GM12872 (cell line): ENCODE data around the gene LSM10.

ENCODE experiments used
- TF ChIP-seq, protein P1 (sequence below): IDR thresholded peaks from 3 replicates; pipeline ENCODE4 v1.5.1; 2011; ENCODE audit warnings: low read depth, mild to moderate bottlenecking, low read length, moderate library complexity; ENCODE audit not compliant: insufficient read depth

LSM10 gene

DNA sequence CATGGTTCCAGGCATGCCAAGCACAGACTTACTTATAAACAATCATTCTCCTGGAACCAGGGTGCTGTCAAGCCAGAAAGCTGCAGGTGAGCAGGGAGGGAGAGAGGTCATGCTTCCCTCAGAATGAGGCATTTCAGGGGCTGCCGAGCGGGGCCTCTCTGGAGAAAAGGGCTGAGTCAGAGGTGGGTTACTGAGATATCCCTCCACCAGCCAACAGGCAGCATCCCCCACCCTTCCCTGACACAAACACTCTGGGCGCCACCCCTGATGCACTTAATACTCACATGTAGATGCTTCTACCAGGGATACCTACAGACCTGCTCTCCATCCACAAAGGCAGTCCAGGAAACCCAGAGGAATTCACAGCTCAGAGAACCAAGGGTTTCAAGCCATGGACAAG, 25.1 kb downstream of the LSM10 start:
- TF ChIP-seq, protein P1, sequence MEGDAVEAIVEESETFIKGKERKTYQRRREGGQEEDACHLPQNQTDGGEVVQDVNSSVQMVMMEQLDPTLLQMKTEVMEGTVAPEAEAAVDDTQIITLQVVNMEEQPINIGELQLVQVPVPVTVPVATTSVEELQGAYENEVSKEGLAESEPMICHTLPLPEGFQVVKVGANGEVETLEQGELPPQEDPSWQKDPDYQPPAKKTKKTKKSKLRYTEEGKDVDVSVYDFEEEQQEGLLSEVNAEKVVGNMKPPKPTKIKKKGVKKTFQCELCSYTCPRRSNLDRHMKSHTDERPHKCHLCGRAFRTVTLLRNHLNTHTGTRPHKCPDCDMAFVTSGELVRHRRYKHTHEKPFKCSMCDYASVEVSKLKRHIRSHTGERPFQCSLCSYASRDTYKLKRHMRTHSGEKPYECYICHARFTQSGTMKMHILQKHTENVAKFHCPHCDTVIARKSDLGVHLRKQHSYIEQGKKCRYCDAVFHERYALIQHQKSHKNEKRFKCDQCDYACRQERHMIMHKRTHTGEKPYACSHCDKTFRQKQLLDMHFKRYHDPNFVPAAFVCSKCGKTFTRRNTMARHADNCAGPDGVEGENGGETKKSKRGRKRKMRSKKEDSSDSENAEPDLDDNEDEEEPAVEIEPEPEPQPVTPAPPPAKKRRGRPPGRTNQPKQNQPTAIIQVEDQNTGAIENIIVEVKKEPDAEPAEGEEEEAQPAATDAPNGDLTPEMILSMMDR = no peak

DNA sequence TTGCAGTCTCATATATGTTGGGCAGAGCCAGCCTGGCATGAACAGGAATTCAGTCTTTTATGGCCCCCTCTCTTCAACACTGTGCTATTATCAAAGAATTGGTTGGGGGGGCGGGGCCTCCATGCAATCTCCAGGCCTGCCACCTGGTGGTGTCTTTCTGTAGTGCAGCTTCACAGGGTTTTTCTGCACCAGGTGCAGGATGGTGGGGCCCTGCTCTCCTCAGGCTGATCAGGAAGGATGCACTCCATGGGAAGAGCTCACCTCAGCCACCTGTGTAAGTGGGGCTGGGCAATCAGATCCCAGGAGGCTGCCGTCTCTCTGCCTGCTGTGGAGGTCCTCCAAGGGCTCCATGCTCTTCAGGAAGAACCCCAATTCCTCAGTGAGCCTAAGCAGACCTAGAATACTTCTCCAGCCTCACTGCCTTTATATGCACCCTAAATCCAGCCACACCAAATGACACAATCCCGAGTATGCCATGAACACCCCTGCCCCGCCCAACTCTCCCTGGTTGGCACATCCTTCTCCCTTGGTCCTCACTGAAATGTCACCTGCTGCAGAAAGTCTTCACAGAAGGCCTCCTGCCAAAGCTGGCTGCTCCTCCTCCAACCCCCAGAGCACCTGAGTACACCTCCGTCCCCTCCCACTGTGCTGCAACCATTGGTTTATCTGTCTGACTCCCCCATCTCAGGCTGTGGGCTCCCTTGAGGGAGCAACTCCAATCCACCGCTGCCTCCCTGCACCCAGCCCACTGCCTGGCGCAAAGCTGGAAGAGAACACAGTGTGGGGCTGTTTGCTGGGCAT, 28.4 kb downstream of the LSM10 start:
- TF ChIP-seq, protein P1 = peak; percentile 90

DNA sequence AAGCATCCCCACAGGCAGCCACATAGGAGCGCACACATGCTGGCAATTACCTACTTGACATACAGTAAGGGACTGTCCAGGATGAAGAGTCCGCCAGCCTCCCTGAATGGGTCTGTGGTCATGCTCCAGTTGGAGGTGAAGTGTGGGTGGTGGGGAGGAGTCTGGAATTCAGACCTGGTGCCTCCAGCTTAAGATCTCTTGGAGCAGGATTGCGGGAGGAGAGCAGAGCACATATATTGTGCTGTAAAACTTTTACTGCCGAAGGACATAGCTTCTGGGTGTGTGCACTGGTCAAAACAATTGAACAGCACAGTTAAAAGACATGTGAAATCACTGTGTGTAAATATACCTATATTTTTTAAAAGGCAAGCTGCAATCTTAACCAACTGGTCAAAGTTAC, 29.9 kb downstream of the LSM10 start:
- TF ChIP-seq, protein P1 = no peak

DNA sequence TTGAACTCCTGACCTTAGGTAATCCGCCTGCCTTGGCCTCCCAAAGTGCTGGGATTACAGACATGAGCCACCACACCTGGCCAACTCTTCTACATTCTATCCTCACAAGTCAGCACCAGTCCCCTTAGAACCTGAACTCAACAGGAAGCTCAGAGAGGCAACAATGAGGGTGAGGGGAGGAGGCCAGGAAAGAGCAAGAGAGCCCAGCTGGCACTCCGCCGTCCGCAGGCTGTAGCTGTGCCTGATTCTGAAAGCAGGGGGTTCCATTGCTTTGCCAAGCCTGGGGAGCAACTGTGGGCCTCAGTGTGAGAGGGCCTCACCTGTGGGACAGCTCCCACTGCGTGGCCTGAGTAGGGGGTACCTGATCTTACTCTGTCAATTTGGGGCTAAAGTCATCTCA, 30.6 kb downstream of the LSM10 start:
- TF ChIP-seq, protein P1 = no peak

DNA sequence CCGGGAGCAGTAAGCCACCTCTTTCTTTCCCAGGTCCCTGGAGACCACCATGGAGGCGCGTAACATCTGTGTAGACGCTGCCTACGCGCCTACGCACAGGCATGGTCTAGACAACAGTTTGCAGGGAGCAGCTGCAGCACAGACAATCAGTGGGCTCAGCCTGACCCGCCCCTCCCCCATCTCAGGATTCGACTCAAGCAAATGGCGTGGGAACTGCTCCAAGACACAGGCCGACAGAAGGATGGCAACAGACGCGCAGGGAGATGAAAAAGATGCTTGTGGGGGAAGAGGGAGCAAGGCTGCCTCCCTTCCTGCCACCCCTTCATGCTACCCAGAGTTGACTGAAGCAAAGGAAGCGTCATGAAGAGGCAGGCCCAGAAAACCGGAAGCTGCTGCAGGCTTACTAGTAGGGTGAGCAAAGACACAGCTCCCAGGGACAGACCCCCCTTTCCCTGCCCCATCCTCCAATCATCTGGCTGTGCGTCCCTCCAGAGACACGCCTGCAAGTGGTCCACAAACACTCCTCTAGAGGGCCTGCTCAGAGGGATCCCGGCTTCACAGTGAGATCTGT, 31.5 kb downstream of the LSM10 start:
- TF ChIP-seq, protein P1 = no peak

DNA sequence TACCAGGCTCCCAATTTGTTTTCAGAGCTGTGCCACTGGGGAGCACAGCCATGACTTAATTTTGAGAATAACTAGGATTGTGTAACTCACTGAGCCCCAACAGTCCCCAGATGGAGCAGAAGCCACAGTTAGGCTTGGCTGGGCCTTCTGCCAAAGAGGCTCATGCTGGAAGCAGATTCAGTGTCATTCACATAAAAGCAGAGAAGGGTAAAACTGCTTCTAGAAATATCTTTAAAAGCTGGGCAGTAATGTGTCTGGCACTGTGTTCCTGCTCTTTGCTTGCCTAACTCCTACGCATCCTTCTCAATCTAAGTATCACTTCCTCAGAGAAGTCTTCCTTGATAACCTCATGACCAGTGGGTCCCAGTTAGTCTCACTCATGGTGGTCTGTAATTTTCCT, 32.3 kb downstream of the LSM10 start:
- TF ChIP-seq, protein P1 = no peak

DNA sequence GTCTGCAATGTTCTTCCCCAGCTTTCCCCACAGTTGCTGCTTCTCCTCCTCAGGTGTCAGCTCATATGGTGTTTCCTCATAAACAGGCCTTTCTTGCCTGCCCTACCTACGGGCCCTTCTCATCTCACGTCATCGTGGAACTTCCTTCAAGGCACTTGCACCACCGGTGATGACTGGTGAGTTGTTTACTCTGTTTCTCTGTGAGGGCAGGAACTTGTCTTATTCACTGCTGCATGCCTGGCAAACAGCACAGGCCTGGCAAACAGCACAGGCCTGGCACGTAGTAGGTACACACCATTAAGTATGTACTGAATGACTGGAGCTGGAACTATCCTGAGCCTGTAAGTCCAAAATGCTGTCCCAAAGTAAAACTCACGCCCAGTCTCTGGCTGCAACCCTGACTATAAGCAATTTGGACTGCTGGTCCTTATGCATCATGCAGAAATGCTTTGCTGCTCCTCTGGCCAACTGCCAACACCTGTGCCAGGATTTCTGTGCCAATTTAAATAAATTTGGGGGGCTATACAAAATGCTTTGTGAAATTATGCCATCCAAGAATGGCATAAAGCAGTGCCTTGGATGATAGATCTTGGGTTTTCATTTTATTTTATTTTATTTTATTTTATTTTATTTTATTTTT, 37.7 kb downstream of the LSM10 start:
- TF ChIP-seq, protein P1 = no peak
